Adipocyte (in vitro differentiated cells): Measurements from ENCODE around the gene AFAP1.

Experiments
- DNase-seq: peaks from one replicate; pipeline ENCODE4 v3.0.0-alpha.2; 2015; ENCODE audit warnings: low read depth
- H3K27me3 ChIP-seq: replicated peaks from 2 replicates; pipeline ENCODE4 v1.7.0; 2013; ENCODE audit warnings: mild to moderate bottlenecking, low read length, moderate library complexity; ENCODE audit not compliant: control insufficient read depth, insufficient read depth
- H3K36me3 ChIP-seq: 2 replicates; pipeline ENCODE4 v1.7.0; 2013; ENCODE audit warnings: low read length, mild to moderate bottlenecking, moderate library complexity; ENCODE audit not compliant: control insufficient read depth, insufficient read depth, severe bottlenecking
- H3K4me1 ChIP-seq: 2 replicates; pipeline ENCODE4 v1.7.0; 2013; ENCODE audit warnings: mild to moderate bottlenecking, low read length, moderate library complexity; ENCODE audit not compliant: control insufficient read depth, insufficient read depth
- H3K4me3 ChIP-seq: 2 replicates; pipeline ENCODE4 v1.7.0; 2013; ENCODE audit warnings: mild to moderate bottlenecking, low read length, moderate library complexity
- H3K9ac ChIP-seq: 2 replicates; pipeline ENCODE4 v1.7.0; 2013; ENCODE audit warnings: mild to moderate bottlenecking, low read length, moderate library complexity
- H3K9me3 ChIP-seq: 2 replicates; pipeline ENCODE4 v1.7.0; 2013; ENCODE audit warnings: mild to moderate bottlenecking, low read length, moderate library complexity; ENCODE audit not compliant: control insufficient read depth

Gene AFAP1

DNA sequence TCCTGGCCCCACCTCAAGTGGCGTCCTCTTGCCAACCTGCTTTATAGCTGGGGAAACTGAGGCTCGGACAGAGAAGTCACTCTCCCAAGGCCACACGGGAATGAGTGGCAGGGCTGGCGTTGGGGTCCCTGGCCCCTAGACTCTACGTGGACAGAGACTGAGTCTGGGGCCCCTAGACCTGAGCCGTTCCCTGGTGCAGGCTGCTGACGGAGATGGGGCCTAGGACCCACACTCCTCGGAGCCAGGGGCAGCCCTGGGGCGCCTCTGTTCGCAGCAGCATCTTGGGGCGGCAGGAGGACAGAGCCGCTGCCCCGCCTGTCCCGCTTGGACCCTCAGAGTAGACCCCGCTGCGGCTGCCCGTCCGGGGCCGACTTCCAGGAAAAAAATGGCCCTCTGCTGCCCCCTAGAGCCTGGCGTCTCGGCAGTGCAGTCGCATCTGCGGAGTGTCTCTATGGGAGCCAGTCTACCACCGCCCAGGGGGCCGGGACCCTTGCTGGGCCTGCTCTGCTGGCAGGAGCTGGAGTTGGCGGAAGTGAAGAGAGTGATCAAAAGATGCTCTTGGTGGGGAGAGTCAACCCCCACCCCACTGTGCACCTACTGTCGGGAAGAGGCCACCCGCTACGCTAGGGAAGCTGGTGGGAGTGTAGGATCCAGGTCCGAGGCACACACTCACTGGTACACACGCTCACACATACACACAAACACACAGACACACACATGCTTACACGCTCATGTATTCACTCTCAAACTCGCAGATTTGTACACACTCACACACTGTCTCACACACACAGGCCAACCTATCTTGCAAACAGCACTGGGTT lies 220.1 kb downstream of the AFAP1 start:
- DNase-seq: peak; percentile 76
- H3K9ac ChIP-seq: no peak overlapping the region
- H3K4me1 ChIP-seq: no peaks in the 10 kb centered on the region
- no peaks in the 10 kb centered on the region for H3K9me3 ChIP-seq
- H3K4me3 ChIP-seq: no peak overlapping the region
- H3K36me3 ChIP-seq: no peaks in the 10 kb centered on the region
- peaks cover 33% of the 10 kb centered on the region for H3K27me3 ChIP-seq

DNA sequence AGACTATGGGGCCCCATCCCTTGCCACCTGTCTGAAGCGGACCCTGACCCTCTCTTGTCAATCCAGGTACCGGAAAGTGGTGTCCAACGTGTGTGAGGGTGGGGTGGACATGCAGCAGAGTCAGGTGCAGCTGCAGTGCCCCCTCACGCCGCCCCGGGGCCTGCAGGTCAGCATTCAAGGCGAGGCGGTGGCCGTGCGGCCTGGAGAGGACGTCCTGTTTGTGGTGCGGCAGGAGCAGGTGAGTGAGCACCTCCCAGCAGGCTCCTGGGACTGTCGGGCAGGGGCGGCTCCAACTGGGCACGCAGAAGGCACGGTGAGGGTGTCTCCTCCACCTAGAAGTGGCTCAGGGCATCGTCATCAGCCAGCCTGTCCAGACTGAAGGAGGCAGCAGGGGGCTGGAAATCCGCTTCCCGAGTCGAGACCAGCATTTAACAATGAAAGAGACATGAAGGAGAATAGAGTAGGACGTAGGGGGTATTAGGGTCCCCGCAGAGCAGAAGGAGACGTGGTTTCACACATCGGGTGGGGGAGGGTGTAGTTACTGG lies 221.6 kb downstream of the AFAP1 start:
- no peak overlapping the region for H3K4me3 ChIP-seq
- H3K27me3 ChIP-seq: peaks cover 28% of the 10 kb centered on the region
- no peak overlapping the region for H3K9ac ChIP-seq
- H3K36me3 ChIP-seq: no peaks in the 10 kb centered on the region
- peaks cover 3% of the 10 kb centered on the region for H3K9me3 ChIP-seq
- no peaks in the 10 kb centered on the region for H3K4me1 ChIP-seq
- no peak for DNase-seq

DNA sequence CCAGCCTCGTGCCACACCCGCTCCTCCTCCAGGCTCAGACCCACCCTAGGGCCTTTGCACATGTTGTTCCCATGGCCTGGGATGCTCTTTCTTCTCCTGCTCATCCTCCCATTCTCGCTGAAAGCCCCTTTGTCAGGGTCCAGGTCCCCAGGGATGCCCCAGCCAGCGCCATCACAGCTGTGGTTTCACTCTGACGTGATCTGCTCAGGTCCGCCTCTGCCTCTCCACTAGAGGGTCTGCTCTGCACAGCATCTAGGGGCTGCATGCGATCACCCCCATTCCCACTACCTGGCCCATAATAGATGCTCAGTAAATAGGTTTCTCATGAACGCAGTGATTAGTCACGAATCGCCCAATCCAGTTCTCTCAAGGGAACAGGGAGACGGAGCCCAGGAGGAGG lies 222.5 kb downstream of the AFAP1 start:
- Histone ChIP-seq H3K4me3 (no peak overlapping the region), H3K9me3 (peaks cover 3% of the 10 kb centered on the region), H3K4me1 (no peaks in the 10 kb centered on the region), H3K9ac (no peak overlapping the region), H3K36me3 (no peaks in the 10 kb centered on the region), H3K27me3 (peaks cover 21% of the 10 kb centered on the region)
- DNase-seq: no peak

DNA sequence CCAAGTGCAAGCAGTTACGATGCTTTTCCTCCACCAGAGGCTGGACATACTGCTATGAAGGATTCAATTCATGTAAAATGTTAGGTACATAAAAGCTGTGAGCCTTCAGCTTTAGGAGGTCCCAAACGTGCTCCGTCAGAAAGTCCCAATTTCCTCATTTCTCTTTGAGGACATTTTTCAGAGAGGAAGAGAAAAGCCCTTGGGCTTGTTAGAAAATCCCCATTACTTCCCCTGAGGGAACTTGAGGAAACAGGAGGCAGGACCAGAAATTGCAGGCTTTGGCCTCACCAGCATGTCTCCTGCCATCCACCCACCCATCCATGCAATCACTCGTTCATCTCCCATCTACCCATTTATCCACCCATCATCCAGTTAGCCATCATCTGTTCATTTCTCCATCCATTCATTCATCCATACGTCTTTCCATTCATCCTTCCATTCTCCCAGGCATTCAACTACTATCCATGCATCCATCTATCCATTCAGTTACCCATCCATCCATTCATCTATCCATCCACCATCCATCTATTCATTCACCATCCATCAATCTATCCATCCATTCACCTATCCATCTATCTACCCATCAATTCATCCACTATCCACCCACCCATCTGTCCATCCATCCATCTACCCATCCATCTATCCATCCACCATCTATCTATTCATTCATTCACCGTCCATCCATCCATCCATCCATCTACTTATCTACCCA lies 223.5 kb downstream of the AFAP1 start:
- Histone ChIP-seq H3K9ac (no peak overlapping the region), H3K36me3 (no peaks in the 10 kb centered on the region), H3K27me3 (peaks cover 13% of the 10 kb centered on the region), H3K4me1 (no peaks in the 10 kb centered on the region), H3K4me3 (no peak overlapping the region), H3K9me3 (peaks cover 3% of the 10 kb centered on the region)
- DNase-seq: no peak

DNA sequence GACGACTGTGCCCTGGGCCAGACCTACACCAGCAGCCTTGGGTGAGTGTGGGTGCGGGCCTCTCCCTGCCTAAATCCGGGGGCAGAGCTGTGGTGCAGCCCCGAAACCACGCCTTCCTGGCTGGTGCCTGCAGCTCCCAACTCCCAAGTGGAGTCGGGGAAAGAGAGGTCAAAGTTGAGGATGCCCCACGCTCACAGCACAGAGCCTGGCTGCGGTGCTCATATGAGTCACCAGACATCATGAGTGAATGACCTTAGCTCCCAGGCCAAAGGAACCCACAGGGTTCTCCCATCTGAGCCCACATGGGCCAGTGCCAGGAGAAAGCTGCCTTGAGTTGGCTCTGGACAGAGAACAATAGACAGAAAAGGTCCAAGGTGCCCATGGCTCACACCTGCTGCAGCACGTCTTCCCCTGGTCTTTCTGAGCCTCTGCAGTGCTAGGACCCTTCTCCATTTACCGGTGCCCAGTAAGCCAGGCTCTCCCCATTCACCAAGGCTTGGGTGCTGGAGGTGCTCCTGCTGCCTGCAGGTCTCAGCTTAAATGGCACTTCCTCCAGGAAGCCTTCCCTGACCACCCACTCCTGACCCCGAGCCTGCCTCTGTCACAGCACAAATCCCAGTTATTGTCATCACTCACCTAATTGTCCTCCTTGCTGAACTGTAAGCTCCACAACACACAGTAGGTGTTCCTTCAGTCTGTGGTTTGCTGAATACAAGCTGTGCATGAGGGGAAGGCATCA lies 224.2 kb downstream of the AFAP1 start:
- H3K9ac ChIP-seq: no peak overlapping the region
- H3K9me3 ChIP-seq: peaks cover 3% of the 10 kb centered on the region
- H3K36me3 ChIP-seq: no peaks in the 10 kb centered on the region
- no peak for DNase-seq
- H3K4me1 ChIP-seq: no peaks in the 10 kb centered on the region
- H3K4me3 ChIP-seq: no peak overlapping the region
- H3K27me3 ChIP-seq: peaks cover 13% of the 10 kb centered on the region

DNA sequence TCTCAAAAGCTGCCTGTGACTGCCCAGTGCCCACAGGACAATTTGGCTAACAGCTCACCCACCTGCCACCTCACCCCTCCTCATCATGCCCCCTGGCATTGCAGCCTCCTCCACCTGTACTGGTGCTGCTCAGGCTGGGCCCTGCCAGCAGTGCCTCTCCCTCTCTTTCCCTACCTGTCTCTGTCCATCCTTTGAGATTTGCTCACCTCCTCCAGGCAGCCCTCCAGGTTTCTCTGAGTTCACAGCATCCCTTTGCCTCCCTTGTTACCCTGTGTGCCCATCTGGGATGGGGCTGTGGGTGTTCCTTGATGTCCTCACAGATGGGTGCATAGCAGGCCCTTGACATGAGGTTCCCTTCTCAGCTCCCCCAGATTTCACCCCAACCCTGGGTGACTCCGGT lies 224.9 kb downstream of the AFAP1 start:
- DNase-seq: no peak
- Histone ChIP-seq H3K27me3 (peaks cover 14% of the 10 kb centered on the region), H3K4me3 (no peak overlapping the region), H3K36me3 (no peaks in the 10 kb centered on the region), H3K4me1 (no peaks in the 10 kb centered on the region), H3K9me3 (peaks cover 3% of the 10 kb centered on the region), H3K9ac (no peak overlapping the region)

DNA sequence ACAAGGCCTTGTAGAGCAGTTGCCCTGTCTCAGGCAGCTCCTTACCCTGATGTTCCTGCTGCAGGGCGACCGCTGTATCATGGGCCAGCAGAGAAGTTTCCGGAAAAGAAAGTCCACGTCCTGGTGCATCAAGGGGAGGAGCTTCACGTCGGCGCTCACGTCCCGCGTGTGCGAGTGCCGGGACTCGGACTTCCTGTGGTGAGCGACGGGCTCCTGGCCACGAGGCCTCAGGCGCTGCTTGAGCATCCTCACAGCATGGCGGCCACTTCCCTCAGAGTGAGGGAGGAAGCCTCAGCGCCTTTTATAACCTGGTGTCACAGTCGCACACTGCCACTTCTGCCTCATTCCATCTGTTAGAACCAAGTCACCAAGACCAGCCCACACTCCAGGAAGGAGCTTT lies 225.5 kb downstream of the AFAP1 start:
- no peak for DNase-seq
- no peaks in the 10 kb centered on the region for H3K36me3 ChIP-seq
- H3K4me3 ChIP-seq: no peak overlapping the region
- peaks cover 16% of the 10 kb centered on the region for H3K27me3 ChIP-seq
- peaks cover 3% of the 10 kb centered on the region for H3K9me3 ChIP-seq
- H3K4me1 ChIP-seq: no peaks in the 10 kb centered on the region
- H3K9ac ChIP-seq: no peak overlapping the region

DNA sequence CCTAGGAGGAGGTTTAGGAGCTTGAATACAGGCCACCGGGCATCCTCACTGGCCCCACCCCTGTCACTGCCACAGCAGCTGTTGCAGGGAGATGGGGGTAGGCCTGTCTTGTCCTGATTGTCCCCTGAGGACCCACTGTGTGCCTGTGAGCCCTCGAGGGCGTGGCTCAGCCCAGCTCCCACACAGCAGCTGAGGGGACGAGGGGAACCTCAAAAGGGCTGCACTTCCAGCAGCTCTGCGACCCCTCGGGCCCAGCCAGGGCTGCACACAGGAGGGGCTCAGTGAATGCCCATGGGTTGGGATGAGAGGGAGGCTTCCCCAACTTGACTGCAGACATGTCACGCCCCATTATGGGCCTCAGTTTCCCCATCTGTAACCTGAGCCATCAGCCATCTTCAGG lies 225.9 kb downstream of the AFAP1 start:
- H3K9ac ChIP-seq: no peak overlapping the region
- H3K4me1 ChIP-seq: no peaks in the 10 kb centered on the region
- no peaks in the 10 kb centered on the region for H3K36me3 ChIP-seq
- H3K9me3 ChIP-seq: peaks cover 3% of the 10 kb centered on the region
- H3K4me3 ChIP-seq: no peak overlapping the region
- no peak for DNase-seq
- H3K27me3 ChIP-seq: peaks cover 15% of the 10 kb centered on the region

DNA sequence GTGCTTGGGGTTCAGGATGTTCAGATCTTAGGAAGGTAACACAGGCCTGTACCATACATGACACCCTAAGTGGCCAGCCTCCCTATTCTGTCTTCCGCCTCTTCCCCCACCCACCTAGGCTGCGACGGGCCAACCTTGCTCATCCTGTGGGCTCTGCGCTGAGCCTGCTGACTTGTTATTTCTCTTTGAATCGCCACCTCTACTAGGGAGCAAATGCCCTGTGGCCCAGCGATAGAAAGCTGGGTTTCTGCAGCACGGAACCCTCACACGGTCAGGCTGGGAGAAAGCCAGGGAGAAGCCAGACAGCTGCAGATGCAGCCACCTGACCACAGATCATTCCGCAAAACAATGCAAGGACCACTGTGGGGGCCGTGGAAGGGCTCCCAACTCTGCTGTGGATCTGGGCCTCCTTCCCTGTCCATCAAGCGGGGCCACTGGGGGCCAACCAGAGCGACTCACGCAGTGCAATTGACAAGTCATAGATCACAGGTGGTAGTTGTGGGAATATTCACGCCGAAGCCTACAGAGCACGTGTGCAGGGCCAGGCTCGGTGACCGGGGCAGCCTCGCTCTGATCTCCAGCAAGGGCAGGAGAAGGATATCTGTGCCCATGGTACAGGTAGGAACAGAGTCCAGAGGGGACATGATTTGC lies 227.5 kb downstream of the AFAP1 start:
- Histone ChIP-seq H3K4me1 (no peaks in the 10 kb centered on the region), H3K9ac (no peak overlapping the region), H3K36me3 (no peaks in the 10 kb centered on the region), H3K4me3 (no peak overlapping the region), H3K27me3 (peaks cover 12% of the 10 kb centered on the region), H3K9me3 (peaks cover 3% of the 10 kb centered on the region)
- no peak for DNase-seq

DNA sequence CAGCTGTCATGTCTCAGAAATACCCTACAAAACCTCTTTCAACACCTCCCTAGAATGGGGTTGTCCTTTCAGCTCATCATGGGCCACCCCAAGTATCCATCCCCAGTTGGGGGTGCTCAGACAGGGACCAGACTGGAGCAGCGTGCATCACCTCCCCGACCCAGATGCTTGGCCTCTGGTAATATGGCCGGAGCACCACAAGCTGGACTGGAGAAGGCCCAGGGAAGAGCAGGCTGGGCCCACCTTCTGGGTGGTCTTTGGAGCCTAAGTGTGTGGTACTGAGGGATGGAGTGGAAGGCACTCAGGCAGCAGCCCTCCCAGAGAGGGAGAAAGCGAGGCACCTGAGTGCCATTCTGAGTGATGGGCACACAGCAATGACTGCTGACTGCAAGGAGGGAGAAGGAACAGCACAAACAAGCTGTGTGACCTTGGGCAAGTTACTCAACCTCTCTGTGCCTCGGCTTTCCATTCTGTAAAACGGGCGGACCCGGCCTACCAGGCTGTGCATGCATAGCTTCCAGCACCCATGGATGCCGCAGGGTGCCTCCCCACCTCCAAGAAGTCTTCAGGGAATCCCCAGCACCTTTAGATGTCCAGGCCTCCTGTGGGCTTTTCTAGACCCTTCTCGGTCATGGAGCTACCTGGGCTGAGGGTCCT lies 228.2 kb downstream of the AFAP1 start:
- no peak overlapping the region for H3K9ac ChIP-seq
- H3K36me3 ChIP-seq: no peaks in the 10 kb centered on the region
- H3K9me3 ChIP-seq: peaks cover 3% of the 10 kb centered on the region
- H3K4me1 ChIP-seq: no peaks in the 10 kb centered on the region
- H3K27me3 ChIP-seq: peaks cover 10% of the 10 kb centered on the region
- no peak overlapping the region for H3K4me3 ChIP-seq
- DNase-seq: no peak
